ENCODE measurements around the gene EYS. TPM values are rescaled to one million over a fixed set of nuclear protein-coding genes. Genes with fewer than 3 reads are reported as not detected.
"Not testable (repeated sequence)": the region's sequence is repeated elsewhere in the genome, so short reads cannot be mapped to it uniquely, and the experiment has no call there.

Gene EYS
- total RNA-seq, 1 experiment from 2014 or later = 0.98 TPM

DNA sequence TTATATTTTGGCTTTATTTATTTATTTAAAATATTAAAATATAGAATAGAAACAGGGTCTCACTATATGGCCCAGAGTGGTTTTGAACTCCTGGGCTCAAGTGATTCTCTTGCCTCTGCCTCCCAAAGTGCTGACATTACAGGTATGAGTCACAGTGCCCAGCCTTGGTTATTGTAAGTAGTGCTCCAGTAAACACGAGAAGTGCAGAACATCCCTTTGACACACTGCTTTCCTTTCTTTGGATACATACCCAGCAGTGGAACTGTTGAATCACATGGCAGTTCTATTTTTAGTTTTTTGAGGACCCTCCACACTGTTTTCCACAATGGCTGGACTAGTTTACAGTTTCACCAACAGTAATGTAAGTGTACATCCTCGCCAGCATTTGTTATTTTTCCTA, 1867.5 kb downstream of the EYS start:
- peak; percentile 69 for DNase-seq (ENCODE audit: low read depth)

DNA sequence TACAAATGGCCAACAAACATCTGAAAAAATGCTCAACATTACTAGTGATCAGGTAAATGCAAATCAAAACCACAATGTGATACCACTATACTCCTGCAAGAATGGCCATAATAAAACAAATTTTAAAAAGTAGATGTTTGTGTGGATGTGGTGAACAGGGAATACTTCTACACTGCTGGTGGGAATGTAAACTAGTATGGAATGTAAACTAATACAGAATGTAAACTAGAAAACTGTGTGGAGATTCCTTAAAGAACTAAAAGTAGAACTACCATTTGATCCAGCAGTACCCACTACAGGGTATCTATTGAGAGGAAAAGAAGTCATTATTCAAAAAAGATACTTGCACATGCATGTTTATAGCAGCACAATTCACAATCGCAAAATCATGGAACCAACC, 1878.3 kb downstream of the EYS start:
- not testable (repeated sequence) for DNase-seq (ENCODE audit: low read depth)

DNA sequence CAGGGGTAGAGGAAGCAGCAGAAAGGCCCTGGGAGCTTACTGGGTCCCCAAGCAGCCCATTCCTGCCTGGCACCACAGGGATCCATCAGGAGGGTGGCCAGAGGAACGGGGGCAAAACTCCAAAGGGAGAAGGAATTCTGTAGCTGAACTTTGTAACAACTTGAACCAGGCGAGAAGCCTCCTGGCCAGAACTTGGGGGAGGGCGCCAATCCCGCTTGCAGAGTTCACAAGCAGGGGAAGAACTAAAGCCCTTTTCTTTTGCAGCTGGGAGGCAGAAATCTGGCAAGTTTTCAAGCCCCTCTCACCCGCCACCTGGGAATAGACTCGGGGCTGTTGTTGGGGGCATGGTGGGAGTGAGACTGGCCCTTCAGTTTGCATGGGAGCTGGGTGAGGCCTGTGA, 1882.3 kb downstream of the EYS start:
- DNase-seq (ENCODE audit: low read depth) = no peak

DNA sequence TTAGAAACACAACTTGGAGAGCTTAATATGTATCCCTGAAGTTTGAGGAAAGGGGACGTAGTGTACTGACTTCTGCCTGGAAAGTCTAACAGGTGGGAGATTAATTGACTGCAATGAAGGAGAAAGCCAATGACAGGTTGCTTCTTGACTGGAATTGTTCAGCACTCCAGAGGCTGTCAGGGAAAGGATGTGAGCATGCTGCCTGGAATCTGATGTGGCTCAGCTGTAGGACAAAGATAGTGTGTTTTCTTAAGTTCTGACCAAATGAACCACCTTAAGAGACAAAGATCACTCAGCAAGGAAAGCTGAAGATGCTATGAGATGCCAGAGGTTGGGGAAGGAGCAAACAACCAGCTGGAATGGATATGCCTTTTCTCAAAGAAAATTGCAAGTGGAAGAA, 1885.6 kb downstream of the EYS start:
- DNase-seq (ENCODE audit: low read depth) = peak; percentile 35

DNA sequence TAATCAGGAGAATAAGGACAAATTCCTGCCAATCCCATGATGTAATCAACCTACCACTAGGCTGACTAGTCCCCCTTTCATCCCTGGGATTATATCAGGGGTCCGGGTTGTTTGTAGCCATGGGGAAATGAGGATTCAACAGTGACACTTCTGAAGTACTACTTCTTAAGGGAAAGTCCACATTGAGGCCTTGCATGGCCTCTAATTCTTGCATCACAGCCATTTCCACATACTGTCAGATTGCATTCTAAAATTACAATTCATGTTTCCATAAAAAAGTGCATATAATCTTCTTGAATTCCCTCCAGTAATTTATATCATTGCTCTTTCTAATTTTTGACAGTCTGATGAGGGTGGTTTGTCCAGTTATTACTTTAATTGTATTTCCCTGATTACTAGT, 1887.2 kb downstream of the EYS start:
- no peak for DNase-seq (ENCODE audit: low read depth)

DNA sequence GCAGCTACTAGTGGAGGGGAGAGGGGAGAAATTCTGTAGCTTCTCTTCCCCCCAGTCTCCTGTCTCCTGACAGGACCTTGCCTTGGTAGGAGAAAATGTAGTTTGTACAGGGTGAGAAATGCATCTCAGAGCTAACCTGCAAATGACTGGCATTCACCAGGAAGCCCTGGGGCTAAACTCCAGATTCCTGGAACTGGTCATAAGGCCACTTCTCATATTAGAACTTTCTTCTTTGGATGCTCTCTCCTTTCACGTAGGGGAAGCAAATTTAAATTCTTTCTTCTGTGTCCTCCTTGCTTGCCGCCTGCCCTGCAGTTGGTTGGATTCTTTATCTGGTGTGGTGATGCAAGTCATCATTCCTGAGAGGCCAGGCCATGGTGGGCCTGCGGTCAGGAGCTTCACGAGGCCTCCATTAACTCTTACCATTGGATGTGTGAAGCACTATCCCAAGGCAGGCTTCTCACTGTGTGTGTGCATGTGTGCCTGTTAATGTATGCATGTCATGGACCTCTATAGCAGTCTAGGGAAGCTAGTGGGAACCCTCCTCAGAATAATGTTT, 1889.5 kb downstream of the EYS start:
- no peak for DNase-seq (ENCODE audit: low read depth)

DNA sequence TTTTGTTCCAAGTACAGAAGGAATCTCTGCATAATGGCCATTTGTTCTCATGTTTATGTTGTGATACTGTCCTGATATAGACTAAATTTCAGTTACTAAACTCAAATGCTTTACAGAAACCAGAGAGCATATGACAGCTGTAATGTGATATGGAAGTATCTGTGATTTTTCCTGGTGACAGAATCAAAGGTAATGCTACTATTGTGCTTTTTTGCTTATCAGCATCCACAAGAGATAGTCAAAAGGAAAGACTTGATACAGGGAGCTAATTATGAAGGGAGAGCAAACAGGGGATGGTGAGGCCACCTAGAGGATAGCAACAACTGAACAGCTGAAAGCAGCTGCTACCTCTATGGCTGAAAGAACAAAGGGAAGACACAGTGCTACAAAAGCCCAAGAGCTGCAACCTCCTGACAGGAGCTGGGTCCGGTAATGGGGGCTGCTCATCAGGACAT, 1890.0 kb downstream of the EYS start:
- peak; percentile 55 for DNase-seq (ENCODE audit: low read depth)

DNA sequence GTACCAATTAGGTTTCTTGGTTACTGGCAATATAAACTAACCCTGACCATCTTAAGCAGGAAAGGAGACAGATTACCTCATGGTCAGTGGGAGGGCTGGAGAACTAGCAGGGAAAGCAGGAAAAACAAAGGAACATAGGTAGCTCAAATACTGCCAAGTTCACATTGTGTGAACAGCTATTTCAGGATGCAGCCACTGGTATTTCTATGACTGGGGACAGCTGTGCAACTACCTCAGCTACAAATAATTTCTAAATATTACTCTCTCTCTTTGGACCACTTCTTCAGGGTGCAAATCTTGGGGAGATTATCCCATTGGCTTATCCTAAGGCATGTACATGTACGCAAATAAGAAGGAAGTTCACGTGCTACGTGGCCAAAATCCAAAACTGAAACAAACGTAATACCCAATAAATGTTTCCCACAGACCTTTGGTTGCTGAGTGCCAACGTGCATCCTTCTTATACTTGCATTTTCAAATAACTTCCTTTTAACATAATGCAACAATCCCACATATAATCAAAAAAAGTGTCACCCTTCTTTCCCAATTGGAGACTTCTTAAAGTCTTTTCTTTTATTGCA, 1890.5 kb downstream of the EYS start:
- DNase-seq (ENCODE audit: low read depth) = no peak

DNA sequence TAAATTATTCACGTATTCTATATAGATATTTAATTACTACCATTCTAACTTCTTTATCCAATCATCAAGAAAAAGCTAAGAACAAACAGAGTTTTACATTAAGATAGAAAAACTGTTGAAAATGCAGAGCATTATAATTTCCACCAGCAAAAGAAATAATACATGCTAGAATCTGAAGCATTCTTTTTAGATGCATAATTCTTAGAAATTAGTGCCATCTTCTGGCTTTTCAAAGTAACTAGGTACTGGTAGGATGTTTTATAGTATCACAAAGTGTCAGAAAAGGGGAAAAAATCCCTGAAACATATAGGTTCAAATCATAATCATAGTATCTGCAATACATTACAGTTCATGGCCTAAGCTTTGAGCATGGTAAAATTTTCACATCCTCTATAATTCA, 1892.6 kb downstream of the EYS start:
- DNase-seq (ENCODE audit: low read depth) = no peak

DNA sequence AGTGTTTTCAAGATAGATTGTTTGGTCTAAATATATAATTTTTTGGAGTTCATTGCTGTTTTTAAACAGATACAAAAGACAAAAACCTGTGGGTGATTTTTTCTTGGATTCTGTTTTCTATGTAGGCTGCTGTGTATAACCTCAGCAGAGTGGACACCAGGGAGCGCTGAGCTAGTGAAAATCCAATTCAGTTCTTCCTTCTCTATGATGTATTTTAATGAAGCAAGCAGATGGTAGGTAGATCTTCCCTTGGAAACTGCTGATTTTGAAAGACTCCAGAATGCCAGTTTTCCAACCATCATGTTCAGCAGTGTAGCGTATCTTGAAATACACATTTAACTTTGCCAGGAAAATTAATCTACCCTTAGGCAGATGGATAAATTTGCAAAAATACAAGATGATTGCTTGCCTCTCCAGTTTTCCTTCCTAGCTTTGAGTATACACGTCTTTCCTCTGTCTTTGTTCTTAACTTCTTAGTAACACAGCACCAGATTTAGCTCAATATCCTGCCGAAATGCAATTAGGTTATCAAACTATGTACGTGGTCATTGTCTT, 1893.4 kb downstream of the EYS start:
- DNase-seq (ENCODE audit: low read depth) = no peak

DNA sequence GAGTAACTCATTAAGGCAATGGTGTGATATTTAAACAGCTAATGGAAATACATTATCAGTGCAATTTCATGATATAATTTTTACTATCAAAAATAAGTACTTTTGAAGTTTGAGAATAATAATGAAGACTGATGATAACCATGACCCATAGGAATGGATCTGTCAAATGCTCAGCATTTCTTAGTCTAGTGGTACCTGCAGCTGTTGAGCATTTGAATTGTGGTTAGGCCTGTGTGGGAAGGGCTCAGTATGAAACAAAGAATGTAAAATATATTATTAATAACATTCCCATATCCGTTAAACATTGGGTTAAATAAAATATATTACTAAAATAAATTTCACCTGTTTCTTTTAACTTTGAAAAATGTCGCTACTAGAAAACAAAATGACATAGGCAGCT, 1898.5 kb downstream of the EYS start:
- peak; percentile 64 for DNase-seq (ENCODE audit: low read depth)

DNA sequence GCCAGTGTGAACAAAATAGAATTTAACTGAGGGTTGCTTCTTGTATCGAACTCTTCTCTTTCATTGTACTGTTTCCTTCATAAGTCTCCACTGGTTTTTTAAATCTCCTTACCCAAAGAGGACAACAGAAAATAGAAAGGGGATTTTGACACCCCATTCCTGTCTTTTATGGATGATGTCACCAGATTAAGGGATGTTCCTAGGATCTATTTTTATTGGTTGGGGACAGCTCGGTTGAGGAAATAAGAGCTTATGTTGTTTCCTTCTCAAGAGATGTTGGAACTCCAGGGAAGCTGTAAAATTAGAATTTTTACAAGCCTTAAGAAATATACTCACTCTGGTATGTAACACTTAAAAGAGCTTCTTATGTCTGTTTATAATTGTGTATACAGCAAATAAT, 1900.0 kb downstream of the EYS start:
- peak; percentile 70 for DNase-seq (ENCODE audit: low read depth)

DNA sequence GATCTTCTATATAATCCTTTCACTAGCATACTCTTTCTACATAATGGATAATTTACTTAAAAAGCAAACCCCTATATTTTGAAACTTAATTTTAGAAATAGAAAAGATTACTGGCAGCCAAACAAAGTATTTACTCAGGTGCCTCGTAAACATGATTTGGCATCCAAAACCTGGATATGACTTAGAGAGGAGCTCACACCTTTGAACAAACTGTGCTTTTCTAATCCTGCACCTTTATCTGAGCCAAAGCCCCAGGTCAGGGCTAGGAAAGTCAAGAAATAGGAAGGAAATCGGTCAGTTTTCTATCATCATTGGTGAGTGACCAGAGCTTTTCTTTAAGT, 1900.5 kb downstream of the EYS start:
- no peak for DNase-seq (ENCODE audit: low read depth)

DNA sequence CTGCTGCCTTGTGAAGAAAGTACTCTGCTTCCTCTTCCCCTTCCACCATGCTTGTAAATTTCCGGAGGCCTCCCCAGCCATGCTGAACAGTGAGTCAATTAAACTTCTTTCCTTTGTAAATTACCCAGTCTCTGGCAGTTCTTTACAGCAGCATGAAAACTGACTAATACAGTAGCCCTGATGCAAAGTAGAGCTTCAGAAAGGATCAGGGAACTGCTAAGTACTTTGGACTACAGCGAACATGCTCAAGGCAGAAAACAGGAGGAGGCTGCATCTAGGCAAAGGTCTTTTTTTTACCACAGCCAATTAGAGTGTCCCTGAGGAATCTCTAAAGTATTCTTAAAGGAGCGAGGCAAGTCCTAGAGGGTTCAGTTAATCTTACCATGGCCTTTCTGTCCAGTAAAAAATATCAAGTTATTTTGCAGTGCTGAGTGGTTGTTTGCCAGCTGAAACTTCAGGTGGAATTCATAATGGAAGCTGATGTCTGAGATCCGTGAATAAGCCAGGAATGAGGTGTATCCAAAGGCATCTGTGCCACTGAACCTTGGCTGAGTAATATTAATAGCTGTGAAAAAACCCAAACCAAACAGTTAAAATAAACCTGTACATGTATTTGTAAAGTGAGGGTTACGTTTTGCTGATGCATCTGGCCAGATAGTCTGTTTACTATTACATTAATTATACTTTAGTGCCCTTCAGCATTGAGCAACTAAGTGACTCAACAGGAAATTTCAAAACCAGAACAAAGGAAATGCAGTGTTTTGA, 1901.0 kb downstream of the EYS start:
- DNase-seq (ENCODE audit: low read depth) = peak; percentile 83

DNA sequence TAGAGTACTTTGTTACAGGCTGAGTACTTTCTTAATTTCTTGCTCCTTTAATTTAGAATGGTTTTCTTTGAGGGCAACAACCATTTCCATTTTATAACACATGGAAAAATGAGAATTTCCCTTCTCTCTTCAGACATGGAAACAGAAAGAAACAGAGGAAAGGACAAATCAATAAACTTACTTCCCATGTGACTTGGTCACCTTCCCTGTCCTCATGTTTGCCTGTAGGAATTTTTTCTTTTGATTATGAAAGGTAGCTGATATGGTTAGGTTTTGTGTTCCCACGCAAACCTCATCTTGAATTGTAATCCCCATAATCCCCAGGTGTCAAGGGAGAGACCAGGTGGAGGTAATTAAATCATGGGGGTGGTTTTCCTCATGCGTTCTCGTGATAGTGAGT, 1901.7 kb downstream of the EYS start:
- no peak for DNase-seq (ENCODE audit: low read depth)

DNA sequence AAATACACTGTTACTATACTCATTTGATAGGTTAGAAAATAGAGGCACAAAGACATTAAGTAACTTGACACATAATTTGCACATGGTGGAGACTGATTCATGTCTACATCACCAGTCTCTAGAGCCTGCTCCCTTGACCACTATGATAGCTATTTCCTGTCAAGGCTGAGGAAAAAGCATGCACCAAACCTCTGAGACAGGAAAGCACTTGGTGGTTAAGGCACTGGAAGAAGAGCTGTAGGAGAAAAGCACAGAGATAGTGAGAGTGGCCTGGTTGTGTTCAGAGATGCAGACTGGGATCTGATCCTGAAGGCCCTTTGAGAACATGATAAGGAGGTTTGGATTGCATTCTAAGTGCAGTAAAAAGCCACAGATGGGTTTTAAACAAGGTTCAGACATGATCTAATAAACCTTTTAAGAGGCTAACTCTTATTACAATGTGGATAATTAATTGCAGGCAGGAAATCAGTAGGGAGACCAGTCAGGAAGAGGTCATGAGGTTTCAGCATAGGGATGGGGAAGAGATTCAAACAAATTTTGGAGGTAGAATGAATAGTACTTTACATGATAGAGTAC, 1902.6 kb downstream of the EYS start:
- DNase-seq (ENCODE audit: low read depth) = peak; percentile 98

DNA sequence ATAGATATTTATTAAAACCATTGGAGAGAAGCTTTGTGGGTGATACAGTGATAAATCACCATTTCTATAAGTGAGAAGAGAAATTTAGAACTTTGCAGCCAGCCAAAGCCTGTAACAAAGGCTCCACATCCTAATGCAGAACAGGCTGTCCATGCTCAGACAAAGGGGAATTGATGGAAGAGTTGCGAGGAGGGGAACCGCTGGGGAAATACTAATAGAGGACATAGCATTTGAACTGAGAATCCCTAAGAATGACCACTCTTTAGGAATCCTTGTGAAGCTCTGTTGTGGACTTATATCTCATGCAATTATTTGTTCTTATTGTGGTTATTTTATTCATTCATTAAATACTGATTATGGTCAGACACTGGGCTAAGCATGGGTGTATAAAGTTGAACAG, 1903.7 kb downstream of the EYS start:
- DNase-seq (ENCODE audit: low read depth) = no peak

DNA sequence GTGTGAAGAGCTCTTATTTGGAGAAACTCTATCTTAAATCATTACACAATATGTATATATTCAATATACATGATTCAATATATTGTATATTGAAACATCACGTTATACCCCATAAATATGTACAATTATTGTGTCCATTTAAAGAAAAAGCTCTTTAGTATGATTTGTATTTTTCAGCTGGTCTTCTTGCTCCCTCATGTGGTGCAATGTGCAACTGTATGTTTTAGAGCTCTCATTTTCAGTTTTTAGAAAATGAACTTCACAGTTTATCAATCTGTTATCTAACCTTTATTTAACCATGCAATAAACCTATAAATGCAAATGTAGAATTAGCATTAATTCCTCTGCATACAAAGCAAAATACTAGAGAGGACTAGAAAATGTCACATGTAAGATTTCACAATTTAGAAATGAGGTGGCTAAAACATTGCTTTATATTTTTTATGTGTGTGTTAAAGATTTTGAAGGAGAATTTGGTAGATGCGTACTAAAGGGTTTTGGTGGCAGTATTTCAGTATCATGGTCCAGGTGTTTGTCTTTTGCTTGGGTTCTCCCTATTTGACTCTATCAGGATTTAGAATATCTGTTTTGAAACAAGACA, 1904.3 kb downstream of the EYS start:
- DNase-seq (ENCODE audit: low read depth) = peak; percentile 46

DNA sequence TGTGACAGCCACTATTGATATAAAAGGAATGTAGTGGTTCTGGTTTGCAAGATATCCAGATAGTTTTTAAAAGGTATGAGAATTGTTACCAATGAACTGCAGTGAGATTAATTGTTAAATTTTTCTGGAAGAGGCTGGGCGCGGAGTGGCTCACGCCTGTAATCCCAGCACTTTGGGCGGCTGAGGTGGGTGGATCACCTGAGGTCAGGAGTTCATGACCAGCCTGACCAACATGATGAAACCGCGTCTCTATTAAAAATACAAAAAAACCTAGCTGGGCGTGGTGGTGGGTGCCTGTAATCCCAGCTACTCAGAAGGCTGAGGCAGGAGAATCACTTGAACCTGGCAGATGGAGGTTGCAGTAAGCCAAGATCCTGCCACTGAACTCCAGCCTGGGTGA, 1906.6 kb downstream of the EYS start:
- not testable (repeated sequence) for DNase-seq (ENCODE audit: low read depth)

DNA sequence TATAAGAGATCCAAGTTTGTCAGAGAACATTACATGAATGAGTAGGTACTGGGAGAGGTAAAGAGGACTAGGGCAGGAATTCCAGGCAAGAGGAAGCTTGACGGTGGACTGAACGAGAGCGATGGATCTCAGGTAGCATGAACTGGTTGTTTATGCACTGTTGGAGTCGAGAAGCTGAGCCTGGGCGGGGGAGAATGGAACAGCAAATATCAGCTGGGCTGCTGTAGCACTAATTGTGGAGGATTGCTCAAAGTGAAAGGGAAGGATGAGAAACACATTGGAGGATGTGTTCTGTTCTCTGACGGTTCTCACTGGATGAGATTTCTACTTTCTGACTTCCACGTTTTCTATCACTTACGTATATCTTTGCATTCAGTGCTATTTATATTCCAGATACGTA, 1907.2 kb downstream of the EYS start:
- no peak for DNase-seq (ENCODE audit: low read depth)

DNA sequence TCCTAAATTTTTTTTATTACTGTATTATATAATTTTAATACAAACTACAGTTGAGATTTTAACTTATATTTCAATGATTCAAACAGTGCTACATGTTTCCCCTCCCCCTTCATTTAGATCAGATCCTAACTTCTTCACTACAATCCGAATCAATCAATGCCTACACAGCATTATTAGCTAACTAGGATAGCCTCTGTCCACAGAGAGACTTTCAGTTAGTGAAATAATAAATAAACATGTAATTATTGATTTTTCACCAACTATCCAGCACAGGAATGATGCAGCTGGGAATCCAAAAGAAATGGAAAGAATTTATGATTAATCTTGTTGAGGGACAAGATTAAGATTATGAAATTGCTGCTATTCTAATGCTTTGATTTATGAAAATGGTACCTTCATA, 1907.7 kb downstream of the EYS start:
- no peak for DNase-seq (ENCODE audit: low read depth)

DNA sequence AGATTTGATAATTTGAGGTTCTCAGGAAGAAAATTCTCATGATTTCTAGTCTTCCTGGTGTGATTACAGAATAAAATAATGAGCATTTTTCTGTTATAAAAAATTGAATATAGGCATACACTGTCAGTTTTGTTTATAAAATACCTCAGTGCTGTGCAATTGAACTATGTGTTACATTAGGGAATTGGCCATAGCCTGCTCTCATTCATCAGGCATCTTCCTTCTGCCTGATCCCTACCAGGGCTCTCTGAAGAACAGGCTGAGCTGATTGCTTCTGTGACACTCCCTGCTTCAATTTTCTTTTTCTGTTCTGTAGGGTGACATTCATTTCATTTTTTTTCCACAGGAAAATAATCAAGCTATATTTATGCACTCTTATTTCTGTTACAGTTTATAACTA, 1908.6 kb downstream of the EYS start:
- DNase-seq (ENCODE audit: low read depth) = no peak
